Thyroid gland (tissue), 4 donors: Measurements from ENCODE around the gene VAMP5.

Source experiments
- CTCF ChIP-seq, 6 experiments: fragments of 200-600 bp in 3 of 6; fragments of 450-650 bp in 3 of 6; sonication (generic) in 3 of 6; IDR thresholded peaks; one replicate each; pipeline ENCODE4 v1.5.1; 2016 to 2019; ENCODE audit warnings: antibody characterized with exemption in 6 of 6, mild to moderate bottlenecking in 2 of 6, inconsistent platforms in 1 of 6, moderate library complexity in 1 of 6
- POLR2A ChIP-seq, 2 donors: fragments of 450-650 bp; IDR thresholded peaks; one replicate each; pipeline ENCODE4 v1.6.1; 2017; ENCODE audit warnings: antibody characterized with exemption in 2 of 2, mild to moderate bottlenecking in 2 of 2, moderate library complexity in 1 of 2

GRCh38 chr2:85550486-85550885 lies 33.7 kb upstream of the VAMP5 start:
- no peak for TF ChIP-seq CTCF (IDR thresholded peaks at IDR 0.05)
- no peak for TF ChIP-seq POLR2A (IDR thresholded peaks at IDR 0.05)
